Panc1 (cell line): Measurements from ENCODE around the gene E4F1. TPM values are rescaled to one million over a fixed set of nuclear protein-coding genes. Genes with fewer than 3 reads are reported as not detected.
A peak's percentile ranks its signal among the peaks of the same experiment; 100 is the strongest.

Source experiments
- ATAC-seq: fragments of 200-7000 bp; cut with Tn5 transposase; 2 replicates; pipeline ENCODE4 v1.9.1; 2020; ENCODE audit warnings: mild to moderate bottlenecking, moderate library complexity
- BruUV-seq: library from RNA; stranded (reverse); fragments of 400-500 nt; replicated peaks from 2 replicates; lab custom pipeline; 2021; lab: Mats Ljungman, UMichigan
- CTCF ChIA-PET: fragments of 300-600 bp; sonication (Branson Sonifier 250); formaldehyde crosslinking; loops from one replicate; lab custom pipeline; 2022; ENCODE audit warnings: antibody characterized with exemption; lab: Charles Lee
- POLR2A ChIA-PET: fragments of 300-600 bp; sonication (Branson Sonifier 250); formaldehyde crosslinking; loops from one replicate; lab custom pipeline; 2022; ENCODE audit warnings: antibody characterized with exemption; lab: Charles Lee
- DNase-seq: peaks from one replicate; pipeline ENCODE4 v3.0.0-alpha.2; 2010; ENCODE audit warnings: low read depth, low spot score
- H3K27ac ChIP-seq: 2 replicates; pipeline ENCODE4 v1.5.1; 2011; ENCODE audit warnings: mild to moderate bottlenecking, low read length, inconsistent platforms
- H3K27me3 ChIP-seq: fragments of 200-500 bp; sonication (Bioruptor generic); 2 replicates; pipeline ENCODE4 v1.6.0; 2014; ENCODE audit warnings: low read length, inconsistent platforms; ENCODE audit not compliant: control insufficient read depth, insufficient read depth
- H3K36me3 ChIP-seq: fragments of 200-500 bp; sonication (Bioruptor generic); 2 replicates; pipeline ENCODE4 v1.5.1; 2014; ENCODE audit warnings: inconsistent platforms, mild to moderate bottlenecking, low read length, moderate library complexity; ENCODE audit not compliant: control insufficient read depth, insufficient read depth
- H3K4me1 ChIP-seq: 2 replicates; pipeline ENCODE4 v1.5.1; 2011; ENCODE audit warnings: inconsistent platforms, mild to moderate bottlenecking, low read length, moderate library complexity; ENCODE audit not compliant: control insufficient read depth, insufficient read depth
- H3K4me3 ChIP-seq, 2 experiments: 2 replicates each; pipeline ENCODE4 v1.5.1; 2011 to 2012; ENCODE audit warnings: low read depth in 2 of 2, low read length in 2 of 2, mild to moderate bottlenecking in 2 of 2, inconsistent platforms in 1 of 2, moderate library complexity in 1 of 2
- H3K9me3 ChIP-seq: fragments of 200-500 bp; sonication (Bioruptor generic); 2 replicates; pipeline ENCODE4 v1.5.1; 2014; ENCODE audit warnings: low read depth, mild to moderate bottlenecking, inconsistent platforms, low read length, moderate library complexity; ENCODE audit not compliant: control insufficient read depth, insufficient read depth
- POLR2AphosphoS5 ChIP-seq: IDR thresholded peaks from 2 replicates; pipeline ENCODE4 v1.6.1; 2012; ENCODE audit warnings: mild to moderate bottlenecking, low read depth, low read length, moderate library complexity
- SIN3A ChIP-seq: IDR thresholded peaks from 2 replicates; pipeline ENCODE4 v1.6.1; 2012; ENCODE audit warnings: low read depth, mild to moderate bottlenecking, low read length, moderate library complexity, borderline replicate concordance; ENCODE audit not compliant: insufficient read depth
- TCF7L2 ChIP-seq: IDR thresholded peaks from 2 replicates; pipeline ENCODE4 v1.6.1; 2011; ENCODE audit warnings: mild to moderate bottlenecking, low read depth, low read length, inconsistent platforms
- in situ Hi-C: cut with HindIII; loops from 2 replicates; pipeline ENCODE4 v1.10.0; 2016; ENCODE audit warnings: low sequenced_read_pairs, low pct_unique_long_range_greater_than_20kb
- intact Hi-C: fragments of 100-400 bp; cut with micrococcal nuclease; formaldehyde crosslinking; loops from one replicate; pipeline ENCODE4 v1.10.0; 2022; ENCODE audit not compliant: unreplicated experiment
- total RNA-seq: library from RNA; stranded (reverse); gene quantifications from one replicate; pipeline ENCODE4 v1.2.1, GENCODE V29; 2021; ENCODE audit not compliant: unreplicated experiment
- TF ChIP-seq, protein P1 (sequence below): fragments of 450-650 bp; IDR thresholded peaks from 2 replicates; pipeline ENCODE4 v1.5.1; 2017; ENCODE audit warnings: mild to moderate bottlenecking
- TF ChIP-seq, protein P2 (sequence below), 2 experiments: IDR thresholded peaks; 2 replicates each; pipeline ENCODE4 v1.6.1; 2011 to 2012; ENCODE audit warnings: low read depth in 2 of 2, control low read depth in 1 of 2, low read length in 1 of 2, mild to moderate bottlenecking in 1 of 2, moderate library complexity in 1 of 2; ENCODE audit not compliant: insufficient read depth in 1 of 2

The E4F1 gene
- total RNA-seq, 1 experiment from 2014 or later: 50.8 TPM

DNA sequence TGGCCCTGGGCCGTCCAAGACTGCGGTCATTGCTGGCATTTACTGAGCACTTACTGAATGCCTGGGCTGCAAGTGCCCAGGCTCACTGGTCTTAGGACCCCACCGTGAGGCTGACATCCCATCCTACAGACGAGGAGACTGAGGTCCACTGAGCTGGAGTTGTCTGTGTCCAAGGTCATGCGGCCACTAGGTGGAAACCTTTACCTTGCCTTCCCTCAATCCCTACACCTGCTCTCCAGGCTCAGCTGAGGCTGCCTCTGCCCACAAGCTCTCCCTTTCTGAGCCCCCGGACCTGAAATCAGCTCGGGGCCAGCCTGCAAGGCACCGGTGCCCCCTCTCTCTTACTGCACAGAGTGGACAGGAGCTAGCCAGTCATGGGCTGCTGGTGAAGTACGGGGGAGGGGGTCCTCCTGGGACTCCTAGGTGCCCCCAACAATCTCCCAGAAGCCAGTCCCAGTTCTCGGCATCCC is 28.5 kb upstream of the E4F1 start:
- peak overlapping the region in 1 of 2 experiments; percentile 30; a peak in 1 of 4 replicates for H3K4me3 ChIP-seq
- BruUV-seq: no TSS peak

DNA sequence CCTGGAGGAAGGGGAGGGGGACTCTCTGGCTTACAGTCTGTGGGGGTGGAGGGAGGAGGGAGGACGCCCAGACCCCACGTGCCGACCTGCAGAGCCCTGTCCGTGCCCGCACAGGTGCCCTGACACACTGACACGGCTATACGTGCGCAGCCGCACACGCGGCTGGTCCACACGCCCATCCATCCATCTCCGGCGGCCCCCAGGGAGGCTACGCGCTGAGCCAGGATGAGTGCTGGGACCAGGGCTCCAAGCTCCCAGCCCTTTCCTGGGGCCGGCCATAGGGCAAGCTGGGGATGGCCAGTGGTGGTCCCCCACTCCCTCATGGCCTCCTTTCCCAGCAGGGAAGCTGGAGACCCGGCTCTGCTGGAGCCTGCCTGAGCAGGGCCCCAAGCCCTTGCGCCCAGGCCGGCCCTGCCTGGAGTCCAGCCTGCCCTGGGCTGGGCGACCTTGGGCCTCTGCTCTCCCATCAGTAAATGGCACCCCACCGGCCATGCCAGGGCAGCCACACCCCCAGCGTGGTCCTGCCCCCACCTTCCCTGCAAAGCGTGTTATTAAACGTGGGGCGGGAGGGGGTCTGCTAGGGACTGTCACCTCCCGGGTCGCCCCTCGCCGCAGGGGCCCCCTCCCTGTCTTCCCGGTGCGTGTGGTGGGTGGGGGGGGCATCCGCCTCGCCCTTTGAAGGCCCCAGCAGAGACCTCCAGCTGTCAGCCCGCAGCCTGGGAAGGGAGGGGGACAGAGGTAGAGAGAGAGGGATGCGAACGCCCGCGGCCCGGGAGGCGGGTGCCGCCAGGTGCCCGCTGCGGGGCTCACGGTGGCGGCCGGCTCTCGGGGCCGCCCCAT is 27.8 kb upstream of the E4F1 start:
- in situ Hi-C loops (no loop called here), intact Hi-C loops (no loop called here)
- Histone ChIP-seq H3K27me3 (no peaks in the 10 kb centered on the region), H3K4me3 (peak overlapping the region; percentile 30 to 33; a peak in 3 of 4 replicates), H3K36me3 (no peaks in the 10 kb centered on the region), H3K9me3 (no peaks in the 10 kb centered on the region), H3K27ac (no peak overlapping the region), H3K4me1 (no peaks in the 10 kb centered on the region; the same call in none of the 2 replicates)
- POLR2A ChIA-PET: interaction anchor here (0.6 to 0.8 kb wide), 2 partner anchors 15 to 19 kb away, joined by 3 to 7 read pairs; no protein-coding TSS in a partner anchor
- CTCF ChIA-PET: interaction anchor here (0.6 to 0.7 kb wide), 2 partner anchors 30 to 55 kb away, joined by 3 to 5 read pairs; no protein-coding TSS in a partner anchor
- TF ChIP-seq, protein P1, sequence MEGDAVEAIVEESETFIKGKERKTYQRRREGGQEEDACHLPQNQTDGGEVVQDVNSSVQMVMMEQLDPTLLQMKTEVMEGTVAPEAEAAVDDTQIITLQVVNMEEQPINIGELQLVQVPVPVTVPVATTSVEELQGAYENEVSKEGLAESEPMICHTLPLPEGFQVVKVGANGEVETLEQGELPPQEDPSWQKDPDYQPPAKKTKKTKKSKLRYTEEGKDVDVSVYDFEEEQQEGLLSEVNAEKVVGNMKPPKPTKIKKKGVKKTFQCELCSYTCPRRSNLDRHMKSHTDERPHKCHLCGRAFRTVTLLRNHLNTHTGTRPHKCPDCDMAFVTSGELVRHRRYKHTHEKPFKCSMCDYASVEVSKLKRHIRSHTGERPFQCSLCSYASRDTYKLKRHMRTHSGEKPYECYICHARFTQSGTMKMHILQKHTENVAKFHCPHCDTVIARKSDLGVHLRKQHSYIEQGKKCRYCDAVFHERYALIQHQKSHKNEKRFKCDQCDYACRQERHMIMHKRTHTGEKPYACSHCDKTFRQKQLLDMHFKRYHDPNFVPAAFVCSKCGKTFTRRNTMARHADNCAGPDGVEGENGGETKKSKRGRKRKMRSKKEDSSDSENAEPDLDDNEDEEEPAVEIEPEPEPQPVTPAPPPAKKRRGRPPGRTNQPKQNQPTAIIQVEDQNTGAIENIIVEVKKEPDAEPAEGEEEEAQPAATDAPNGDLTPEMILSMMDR: no peak
- DNase-seq (no peak), ATAC-seq (peak; percentile 52)
- no TSS peak for BruUV-seq

More for the DNA sequence above, 28.5 kb upstream of the E4F1 start:
- CTCF ChIA-PET: interaction anchor here (0.6 to 0.7 kb wide), 3 partner anchors 31 to 350 kb away, joined by 3 to 5 read pairs (median 3); no protein-coding TSS in a partner anchor
- no peaks in the 10 kb centered on the region for H3K27me3 ChIP-seq
- peaks cover 5% of the 10 kb centered on the region for H3K4me1 ChIP-seq
- in situ Hi-C loops: no loop called here
- no peaks in the 10 kb centered on the region for H3K36me3 ChIP-seq
- TF ChIP-seq, protein P1: no peak; the same call in 1 of the 2 replicates
- TF ChIP-seq, protein P2, sequence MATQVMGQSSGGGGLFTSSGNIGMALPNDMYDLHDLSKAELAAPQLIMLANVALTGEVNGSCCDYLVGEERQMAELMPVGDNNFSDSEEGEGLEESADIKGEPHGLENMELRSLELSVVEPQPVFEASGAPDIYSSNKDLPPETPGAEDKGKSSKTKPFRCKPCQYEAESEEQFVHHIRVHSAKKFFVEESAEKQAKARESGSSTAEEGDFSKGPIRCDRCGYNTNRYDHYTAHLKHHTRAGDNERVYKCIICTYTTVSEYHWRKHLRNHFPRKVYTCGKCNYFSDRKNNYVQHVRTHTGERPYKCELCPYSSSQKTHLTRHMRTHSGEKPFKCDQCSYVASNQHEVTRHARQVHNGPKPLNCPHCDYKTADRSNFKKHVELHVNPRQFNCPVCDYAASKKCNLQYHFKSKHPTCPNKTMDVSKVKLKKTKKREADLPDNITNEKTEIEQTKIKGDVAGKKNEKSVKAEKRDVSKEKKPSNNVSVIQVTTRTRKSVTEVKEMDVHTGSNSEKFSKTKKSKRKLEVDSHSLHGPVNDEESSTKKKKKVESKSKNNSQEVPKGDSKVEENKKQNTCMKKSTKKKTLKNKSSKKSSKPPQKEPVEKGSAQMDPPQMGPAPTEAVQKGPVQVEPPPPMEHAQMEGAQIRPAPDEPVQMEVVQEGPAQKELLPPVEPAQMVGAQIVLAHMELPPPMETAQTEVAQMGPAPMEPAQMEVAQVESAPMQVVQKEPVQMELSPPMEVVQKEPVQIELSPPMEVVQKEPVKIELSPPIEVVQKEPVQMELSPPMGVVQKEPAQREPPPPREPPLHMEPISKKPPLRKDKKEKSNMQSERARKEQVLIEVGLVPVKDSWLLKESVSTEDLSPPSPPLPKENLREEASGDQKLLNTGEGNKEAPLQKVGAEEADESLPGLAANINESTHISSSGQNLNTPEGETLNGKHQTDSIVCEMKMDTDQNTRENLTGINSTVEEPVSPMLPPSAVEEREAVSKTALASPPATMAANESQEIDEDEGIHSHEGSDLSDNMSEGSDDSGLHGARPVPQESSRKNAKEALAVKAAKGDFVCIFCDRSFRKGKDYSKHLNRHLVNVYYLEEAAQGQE (IDR thresholded peaks at IDR 0.05; ENCODE audit: insufficient read depth in 1 of 2, low read depth in 2 of 2, low read length in 1 of 2): no peak
- TF ChIP-seq SIN3A (no peak), TCF7L2 (no peak), POLR2AphosphoS5 (no peak)
- H3K27ac ChIP-seq: no peak overlapping the region
- DNase-seq: peak; percentile 35
- intact Hi-C loops: no loop called here
- peak; percentile 82 for ATAC-seq
- no peaks in the 10 kb centered on the region for H3K9me3 ChIP-seq
- POLR2A ChIA-PET: interaction anchor here (0.8 kb wide), 1 partner anchor 20 kb away, joined by 3 read pairs; no protein-coding TSS in a partner anchor
